HG02840 (cell line): ENCODE measurements around the gene NOXO1.

Experiments used
- ATAC-seq: cut with Tn5 transposase; IDR thresholded peaks from one replicate; pipeline ENCODE4 v1.9.1; 2021; ENCODE audit warnings: mild to moderate bottlenecking, moderate library complexity, moderate number of reproducible peaks; ENCODE audit not compliant: unreplicated experiment, low FRiP score

NOXO1 gene

DNA sequence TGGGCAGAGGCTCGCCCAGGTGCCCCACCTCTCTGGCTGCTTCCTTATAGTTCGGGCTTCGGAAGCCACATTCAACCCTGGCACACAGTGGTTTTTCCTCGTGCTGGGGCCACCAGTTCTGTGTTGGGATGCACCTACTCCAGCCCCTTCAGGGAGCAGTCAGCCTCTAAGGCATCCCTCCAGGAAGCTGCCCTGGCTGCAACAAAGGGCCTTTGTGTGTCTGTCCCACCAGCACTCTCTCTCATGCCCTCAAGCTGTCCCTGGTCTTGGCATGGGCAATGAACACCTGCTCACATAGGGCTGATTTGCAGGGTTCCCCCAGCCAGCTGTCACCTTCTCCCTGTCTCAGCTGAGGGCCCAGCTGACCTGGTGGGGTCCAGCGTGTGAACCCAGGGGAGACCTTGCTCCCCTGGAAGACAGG, 754 bp upstream of the NOXO1 start:
- no peak for ATAC-seq

DNA sequence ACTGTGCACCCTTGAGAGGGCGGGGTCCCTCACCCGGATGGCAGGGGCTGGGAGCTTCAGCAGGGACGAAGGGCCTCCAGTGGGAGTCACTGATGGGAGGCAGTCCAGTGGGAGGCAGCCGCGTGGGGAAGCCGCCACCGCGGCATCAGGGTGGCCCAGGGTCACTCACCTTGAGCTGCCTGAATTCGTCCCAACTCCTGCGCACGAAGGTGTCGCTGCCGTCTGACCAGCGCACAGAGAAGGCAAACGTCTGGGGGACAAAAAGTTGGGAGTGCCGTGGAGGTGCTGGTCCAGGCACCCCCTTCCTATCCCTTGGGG, 540 bp downstream of the NOXO1 start:
- ATAC-seq, result no peak

DNA sequence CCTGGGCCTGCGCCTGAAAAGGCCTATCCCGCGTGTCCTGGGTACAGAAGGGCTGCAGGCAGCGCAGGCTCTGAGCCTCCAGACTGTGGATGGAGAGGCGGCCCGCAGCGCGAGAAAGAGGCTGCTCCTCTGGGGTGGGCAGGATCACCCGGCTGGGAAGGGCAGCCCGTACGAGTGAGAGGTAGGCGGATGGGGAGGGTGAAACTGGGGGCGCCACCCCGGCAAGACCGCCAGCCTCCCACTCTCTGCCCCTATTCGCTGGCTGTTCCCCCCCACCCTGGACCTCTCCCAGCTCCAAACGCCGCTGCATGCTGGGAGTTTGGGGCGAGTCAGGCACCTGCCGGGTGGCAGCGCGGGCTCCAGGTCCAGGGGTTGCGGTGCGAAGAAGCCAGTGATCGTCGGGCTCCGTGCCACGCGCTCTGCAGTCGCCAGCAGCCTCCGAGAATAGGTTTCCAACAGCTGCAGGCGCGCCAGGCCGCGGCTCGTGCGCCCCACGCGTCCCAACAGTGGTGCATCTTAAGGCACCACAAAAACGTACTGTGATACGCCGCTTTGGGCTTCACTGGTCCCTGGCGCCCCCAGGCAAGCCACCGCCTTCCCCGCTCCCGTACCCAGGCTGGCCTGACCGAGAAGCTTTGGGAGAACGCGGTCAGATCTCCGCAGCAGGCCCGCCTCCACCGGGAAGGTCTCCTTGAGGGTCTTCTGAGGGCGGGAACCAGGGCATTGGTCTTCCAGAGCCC, 1.1 kb downstream of the NOXO1 start:
- no peak for ATAC-seq

DNA sequence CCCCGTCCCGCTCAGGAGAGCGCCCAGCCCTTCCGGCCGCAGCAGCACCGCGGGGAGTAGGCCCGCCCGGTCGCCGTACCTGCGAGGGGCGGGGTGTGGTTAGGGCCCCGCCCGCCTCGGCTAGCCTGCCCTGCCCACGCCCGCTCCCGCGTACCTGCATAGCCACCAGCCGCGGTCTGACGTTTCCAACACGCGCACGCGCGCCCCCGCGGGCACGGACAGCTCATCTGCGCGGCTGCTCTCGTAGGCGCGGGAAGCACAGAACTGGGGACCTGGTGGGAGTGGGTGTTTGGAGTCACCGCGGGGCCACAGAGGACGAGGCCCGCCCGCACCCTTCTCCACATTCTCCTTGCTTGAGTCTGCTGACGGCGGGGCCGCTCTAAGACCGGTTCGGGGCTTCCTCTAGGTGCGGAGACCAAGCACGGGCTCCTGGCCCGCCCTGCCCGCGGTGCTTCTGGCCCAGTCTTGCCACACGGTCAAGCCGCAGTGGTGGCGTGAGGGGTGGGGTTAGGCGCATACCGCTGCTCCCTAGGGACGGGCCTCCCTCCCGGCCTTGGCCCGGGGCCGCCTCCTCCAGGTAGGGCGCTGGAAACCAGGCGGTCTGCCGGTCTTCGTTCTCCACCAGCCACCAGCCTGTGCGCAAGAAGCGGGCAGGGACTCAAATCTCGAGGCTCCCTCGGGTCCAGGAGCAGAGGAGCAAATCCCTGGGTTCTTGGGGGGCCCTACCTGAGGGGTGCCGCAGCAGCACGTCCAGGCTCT, 1.8 kb downstream of the NOXO1 start:
- no peak for ATAC-seq

DNA sequence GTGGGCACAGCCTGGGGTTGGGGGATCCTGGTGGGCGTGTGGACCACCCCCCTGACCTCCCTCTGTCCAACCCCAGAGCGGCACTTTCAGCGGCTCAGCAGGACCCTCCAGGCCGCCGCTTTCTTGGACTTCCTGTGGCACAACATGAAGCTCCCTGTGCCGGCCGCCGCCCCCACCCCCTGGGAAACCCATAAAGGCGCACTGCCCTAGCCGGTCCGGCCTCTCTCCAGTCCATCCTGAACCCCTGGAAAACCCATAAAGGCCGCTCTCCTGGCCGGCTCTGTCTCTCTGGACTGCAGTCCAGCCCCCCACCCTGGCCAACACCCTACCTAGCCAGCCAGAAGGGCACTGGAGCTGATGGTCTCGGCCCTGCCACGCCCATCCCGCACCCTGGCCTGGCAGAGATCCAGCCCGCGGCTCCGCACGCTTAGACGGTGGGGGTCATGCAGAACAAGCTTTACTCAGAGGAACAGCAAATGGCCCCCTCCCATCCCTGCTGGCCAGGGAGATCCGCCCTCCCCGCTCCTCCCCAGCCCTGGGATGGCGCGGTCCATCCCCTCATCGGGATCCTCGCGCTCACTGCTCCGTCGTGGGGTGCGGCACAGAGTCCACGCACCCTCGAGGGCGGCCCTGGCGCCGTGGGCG, 2.7 kb downstream of the NOXO1 start:
- no peak for ATAC-seq

DNA sequence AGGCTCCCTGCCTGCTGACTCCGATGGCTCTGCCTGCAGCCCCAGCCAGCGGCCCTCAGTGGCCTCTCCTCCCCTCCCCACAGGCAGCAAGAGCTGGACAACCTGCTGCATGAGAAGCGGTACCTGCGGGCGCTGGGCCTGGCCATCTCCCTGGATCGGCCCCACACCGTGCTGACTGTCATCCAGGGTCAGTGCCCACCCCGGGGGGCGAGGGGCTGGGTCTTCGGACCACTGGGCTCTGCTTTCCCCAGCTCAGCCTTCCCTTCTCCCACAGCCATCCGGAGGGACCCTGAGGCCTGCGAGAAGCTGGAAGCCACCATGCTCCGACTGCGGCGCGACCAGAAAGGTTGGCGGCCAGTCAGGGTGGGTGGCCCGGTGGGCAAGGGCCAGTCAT, 3.4 kb downstream of the NOXO1 start:
- ATAC-seq, result no peak

DNA sequence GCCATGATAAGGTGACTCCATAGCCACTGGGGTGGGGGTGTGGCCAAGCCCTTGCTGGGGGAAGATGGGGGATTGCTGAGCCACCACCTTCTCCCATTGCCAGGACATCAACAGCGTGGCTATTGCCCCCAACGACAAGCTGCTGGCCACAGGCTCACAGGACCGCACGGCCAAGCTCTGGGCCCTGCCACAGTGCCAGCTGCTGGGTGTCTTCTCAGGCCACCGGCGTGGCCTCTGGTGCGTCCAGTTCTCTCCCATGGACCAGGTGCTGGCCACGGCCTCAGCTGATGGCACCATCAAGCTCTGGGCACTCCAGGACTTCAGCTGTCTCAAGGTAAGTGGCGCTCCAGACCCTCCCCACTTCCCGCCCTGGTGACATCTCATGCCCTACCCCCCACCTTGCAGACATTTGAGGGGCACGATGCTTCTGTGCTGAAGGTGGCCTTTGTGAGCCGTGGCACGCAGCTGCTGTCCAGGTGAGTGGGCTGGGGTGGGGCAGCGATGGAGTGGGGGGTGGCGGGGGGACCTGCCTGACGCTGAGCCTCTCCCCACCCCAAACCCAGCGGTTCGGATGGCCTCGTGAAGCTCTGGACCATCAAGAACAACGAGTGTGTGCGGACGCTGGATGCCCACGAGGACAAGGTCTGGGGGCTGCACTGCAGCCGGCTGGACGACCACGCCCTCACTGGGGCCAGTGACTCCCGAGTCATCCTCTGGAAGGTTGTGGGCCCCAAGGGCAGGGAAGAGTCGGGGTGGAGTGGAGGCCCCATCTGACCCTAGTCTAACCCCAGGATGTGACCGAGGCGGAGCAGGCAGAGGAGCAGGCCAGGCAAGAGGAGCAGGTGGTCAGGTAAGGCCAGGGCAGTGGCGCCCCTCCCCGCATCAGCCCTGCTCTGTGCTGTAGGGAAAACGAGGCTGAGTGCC, 4.1 kb downstream of the NOXO1 start:
- ATAC-seq, result no peak

DNA sequence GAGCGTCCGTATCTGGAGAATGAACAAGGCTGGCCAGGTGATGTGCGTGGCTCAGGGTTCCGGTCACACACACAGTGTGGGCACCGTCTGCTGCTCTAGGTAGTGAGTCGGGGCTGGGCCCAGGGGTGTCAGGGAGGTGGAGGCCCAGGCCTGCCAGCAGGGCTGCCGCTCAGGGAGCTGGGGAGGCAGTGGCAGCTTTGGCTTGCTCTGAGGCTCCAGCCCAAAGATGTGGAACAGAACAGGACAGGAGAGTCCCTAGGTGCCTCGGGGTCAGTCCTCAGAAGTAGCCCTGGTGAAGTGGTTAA, 5.1 kb downstream of the NOXO1 start:
- ATAC-seq, result no peak

DNA sequence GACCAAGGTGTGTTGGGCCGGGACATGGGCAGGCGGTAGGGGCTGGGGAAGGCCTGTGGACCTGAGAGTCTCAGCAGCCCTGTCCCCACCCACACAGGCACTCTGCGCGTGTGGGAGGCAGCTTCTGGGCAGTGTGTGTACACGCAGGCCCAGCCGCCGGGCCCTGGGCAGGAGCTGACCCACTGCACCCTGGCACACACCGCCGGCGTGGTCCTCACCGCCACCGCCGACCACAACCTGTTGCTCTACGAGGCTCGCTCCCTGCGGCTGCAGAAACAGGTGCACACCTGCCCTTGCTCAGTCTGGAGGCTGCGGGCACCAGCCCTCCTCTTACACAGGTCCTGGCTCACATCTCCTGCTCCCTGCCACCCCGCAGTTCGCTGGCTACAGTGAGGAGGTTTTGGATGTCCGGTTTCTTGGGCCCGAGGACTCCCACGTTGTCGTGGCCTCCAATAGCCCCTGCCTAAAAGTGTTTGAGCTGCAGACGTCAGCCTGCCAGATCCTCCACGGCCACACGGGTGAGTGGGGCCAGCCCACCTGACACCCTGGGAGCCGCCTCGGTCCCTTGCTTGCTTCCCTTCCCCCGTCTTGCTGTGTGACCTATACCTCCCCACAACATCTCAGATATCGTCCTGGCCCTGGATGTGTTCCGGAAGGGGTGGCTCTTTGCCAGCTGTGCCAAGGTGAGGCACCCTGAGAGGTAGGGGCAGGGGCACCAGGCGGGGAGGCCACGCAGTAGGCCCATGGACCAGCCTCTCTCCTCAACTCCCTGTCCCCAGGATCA, 5.6 kb downstream of the NOXO1 start:
- no peak for ATAC-seq

DNA sequence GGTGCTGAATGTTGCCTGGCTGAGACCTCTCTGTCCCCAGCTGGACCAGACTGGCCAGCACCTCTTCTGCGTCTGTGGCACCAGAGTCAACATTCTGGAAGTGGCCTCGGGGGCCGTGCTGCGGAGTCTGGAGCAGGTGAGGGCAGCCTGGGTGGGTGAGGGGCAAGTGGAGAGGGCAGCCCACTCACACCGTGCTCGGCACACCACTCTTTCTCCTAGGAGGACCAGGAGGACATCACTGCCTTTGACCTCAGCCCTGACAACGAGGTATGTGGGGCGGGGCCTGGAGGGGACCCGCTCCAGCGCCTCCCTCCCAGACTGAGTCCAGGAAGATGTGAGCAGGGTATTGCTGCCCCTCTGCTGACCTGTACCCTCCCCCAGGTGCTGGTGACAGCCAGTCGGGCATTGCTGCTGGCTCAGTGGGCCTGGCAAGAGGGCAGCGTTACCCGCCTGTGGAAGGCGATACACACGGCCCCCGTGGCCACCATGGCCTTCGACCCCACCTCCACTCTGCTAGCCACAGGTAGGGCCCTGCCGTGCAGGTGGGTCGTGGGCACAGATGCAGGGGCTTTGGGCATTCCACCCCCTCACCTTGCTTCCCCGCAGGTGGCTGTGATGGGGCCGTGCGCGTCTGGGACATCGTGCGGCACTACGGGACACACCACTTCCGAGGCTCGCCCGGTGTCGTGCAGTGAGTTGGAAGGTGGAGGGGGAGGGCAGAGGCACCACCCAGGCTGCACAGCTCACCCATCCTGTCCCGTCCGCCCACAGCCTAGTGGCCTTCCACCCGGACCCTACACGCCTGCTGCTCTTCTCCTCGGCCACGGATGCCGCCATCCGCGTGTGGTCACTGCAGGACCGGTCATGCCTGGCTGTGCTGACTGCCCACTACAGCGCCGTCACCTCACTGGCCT, 6.9 kb downstream of the NOXO1 start:
- no peak for ATAC-seq

DNA sequence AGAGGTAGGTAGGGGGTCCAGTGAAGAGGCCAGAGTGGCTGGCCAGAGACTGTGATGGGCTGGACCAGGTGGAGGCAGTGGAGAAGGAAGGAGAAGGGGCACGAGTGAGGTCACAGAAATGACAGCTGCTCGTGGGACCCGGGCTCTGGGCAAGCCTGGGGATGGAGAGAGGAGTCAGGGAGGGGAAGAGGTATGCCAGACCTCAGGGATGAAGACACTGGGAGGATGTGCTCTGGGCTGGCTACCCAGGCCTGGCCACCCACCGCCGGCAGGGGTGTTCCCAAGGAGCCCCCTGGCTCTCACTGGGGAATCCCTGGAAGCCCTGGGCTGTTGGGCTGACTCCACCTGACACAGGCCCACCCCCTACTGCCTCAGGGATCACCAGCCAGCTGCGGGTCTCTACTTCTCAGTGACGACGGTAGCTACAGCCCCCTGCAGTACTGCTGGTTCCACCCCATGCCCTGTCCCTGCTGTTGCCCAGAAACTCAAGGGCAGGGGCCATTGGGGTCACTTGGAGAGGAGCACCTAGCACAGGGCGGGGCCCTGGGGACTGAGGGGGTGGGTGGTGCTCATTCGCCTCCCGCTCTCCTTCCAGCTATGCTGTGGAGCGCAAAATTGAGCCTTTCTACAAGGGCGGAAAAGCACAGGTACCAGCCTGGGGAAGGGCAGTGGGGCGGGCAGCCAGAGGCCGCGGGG, 7.7 kb downstream of the NOXO1 start:
- no peak for ATAC-seq

DNA sequence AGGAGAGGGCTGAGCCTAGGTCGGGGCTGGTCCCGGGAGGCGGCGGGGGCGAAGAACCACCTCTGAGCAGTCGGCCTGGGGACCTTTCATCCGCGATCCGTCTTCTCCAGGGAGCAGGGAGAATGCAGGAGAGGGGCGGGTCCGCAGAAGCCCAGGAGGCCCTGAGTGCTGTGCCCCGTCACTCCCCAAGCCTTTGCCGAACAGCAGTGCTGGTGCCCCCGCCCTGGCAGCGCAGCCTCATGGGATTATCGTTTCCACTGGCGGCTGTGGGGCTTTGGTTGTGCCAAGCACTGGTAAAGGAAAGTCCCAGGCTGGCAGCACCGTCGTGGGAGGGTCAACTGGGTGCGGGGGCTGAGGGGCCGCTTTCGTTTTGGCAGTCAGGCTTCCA, 8.8 kb downstream of the NOXO1 start:
- ATAC-seq, result no peak

DNA sequence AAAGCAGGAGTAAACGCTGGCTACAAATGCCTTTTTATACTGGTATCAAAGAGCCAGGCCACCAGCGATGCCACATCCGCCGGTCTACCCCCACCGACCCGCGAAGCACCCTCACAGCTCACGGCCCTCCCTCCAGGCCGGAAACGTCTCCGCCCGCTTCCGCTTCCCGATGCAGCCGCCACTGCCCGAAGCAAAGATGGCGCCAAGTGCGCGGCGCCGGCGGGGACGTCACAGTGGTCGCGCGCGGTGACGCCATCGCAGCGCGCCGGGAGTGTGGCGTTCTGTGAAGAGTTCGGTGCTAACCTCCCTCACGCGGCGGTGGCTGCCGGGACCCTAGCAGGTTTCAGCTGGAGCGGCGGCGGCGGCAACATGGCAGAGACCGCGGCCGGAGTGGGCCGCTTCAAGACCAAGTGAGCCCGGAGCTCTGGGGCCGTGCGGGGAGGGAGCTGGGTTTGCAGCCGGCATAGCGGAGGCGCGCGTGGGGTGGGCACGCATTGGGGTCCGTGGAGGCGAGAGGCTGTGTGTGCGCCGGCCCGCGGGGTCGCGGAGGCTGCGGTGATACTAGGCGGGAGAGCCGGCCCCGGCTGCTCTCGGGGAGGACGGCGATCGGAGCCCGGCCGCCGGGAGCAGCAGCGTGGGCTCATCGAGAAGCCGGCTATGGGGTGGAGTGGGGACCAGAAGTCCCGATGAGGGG, 9.3 kb downstream of the NOXO1 start, which contains the start of gene TBL3:
TBL3 (plus strand) TSS at position 258 of the 694 bp plus-strand sequence; CDS start at position 370, 112 bp downstream.
- ATAC-seq, result peak; percentile 55

DNA sequence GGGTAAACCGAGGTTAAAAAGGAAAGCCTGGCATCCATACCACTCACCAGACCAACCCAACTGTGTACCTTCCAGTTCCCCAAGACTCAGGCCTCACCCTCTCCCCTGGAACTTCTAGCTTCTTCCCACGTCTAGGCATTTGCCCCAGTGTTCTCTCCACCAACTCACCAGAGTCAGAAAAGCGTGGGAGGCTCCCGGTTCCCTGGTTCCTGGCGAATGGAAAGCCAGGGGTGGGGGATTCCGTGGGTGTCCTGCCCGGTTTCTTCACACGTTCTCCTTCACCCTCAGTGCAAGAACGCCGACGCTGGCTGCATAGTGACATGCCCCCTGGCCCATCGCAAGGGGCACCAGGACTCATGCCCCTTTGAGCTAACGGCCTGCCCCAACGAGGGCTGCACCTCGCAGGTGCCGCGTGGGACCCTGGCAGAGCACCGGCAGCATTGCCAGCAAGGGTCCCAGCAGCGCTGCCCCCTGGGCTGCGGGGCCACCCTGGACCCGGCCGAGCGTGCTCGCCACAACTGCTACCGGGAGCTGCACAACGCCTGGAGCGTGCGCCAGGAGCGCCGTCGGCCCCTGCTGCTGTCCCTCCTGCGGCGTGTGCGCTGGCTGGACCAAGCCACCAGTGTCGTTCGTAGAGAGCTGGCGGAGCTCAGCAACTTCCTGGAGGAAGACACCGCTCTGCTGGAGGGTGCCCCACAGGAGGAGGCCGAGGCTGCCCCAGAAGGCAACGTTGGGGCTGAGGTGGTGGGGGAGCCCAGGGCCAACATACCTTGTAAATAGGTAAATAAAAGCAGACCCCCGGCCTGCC, 12.9 kb downstream of the NOXO1 start:
- no peak for ATAC-seq

DNA sequence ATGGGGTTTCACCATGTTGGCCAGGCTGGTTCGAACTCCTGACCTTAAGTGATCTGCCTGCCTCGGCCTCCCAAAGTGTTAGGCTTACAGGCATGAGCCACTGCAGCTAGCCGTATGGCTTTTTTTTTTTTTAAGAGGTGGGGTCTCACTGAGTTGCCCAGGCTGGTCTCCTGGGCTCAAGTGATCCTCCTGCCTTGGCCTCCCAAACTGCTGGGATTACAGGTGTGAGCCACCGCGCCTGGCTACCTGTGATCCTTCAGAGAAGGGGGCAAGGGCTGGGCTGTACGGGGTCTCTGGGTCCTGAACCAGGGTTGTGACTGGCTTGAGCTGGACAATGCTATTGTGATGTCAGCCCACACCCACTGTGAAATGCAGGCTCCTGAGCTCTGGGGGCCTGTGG, 14.8 kb downstream of the NOXO1 start, which contains the start of gene RNF151:
RNF151 (plus strand) TSS at position 397 of the 400 bp plus-strand sequence. CDS start 26 bp downstream, outside the sequence.
- ATAC-seq, result no peak

DNA sequence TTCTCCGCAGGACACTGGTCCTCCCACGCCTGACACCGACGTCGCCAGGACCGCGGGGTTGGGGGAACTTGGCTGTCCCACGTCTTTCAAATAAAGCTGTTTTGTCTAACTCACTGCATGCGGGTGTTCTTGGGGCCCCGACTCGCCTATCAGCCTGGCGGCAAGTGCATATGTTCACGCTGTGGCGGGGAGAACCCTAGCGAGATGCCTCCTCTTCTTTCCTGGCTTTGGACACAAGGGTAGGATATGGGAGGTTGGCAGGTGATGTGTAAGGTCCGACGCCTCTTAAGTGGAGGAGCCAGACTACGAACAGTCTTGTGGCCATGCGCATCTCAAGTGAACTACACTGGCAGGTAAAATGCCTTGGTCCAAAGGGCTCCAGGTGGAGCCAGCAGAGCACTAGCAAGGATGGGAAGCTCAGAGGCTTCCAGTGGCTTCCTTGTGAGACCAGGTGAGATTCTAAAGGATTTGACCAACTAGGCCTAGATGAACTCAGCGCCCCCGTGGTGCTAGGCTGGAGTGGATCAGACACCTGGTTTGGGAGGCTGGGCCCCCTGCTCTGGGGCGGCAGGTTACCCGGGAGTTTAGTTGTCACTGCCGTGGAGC, 15.8 kb downstream of the NOXO1 start:
- no peak for ATAC-seq
